Colonic mucosa (tissue), 4 donors: Measurements from ENCODE around the gene PLPP2. TPM values are rescaled to one million over a fixed set of nuclear protein-coding genes. Genes with fewer than 3 reads are reported as not detected.
"Not testable (repeated sequence)": the region's sequence is repeated elsewhere in the genome, so short reads cannot be mapped to it uniquely, and the experiment has no call there.

Experiments used
- DNase-seq: peaks from one replicate; pipeline ENCODE4 v3.0.0-alpha.2; 2020
- H3K27ac ChIP-seq: fragments of 200-600 bp; one replicate; pipeline ENCODE4 v1.8.0; 2021
- H3K27me3 ChIP-seq: fragments of 200-600 bp; one replicate; pipeline ENCODE4 v1.8.0; 2021
- H3K36me3 ChIP-seq: fragments of 200-600 bp; one replicate; pipeline ENCODE4 v1.8.0; 2021
- H3K4me1 ChIP-seq: fragments of 200-600 bp; one replicate; pipeline ENCODE4 v1.8.0; 2021; ENCODE audit warnings: mild to moderate bottlenecking
- H3K4me3 ChIP-seq: fragments of 200-600 bp; one replicate; pipeline ENCODE4 v1.8.0; 2021
- H3K9ac ChIP-seq, 2 donors: one replicate each; pipeline ENCODE4 v1.7.0; 2013; ENCODE audit warnings: control low read depth in 2 of 2, low read depth in 2 of 2, low read length in 2 of 2
- H3K9me3 ChIP-seq: fragments of 200-600 bp; one replicate; pipeline ENCODE4 v1.8.0; 2021
- CTCF ChIP-seq: fragments of 200-600 bp; IDR thresholded peaks from one replicate; pipeline ENCODE4 v1.8.0; 2022; ENCODE audit warnings: antibody characterized with exemption, mild to moderate bottlenecking
- intact Hi-C: fragments of 100-400 bp; cut with DNase I; formaldehyde crosslinking; loops from one replicate; pipeline ENCODE4 v1.14.1; 2022
- total RNA-seq, 2 donors: library from RNA; stranded (reverse); fragmentation: NEBNext Ultra II Directional in 1 of 2; extraction: Animal tissue kit (Norgen Biotek cat#: 25700) in 1 of 2; gene quantifications; one replicate each; pipeline ENCODE4 v1.2.1, GENCODE V29; 2021
- donor health status: healthy.
- donor health status: DM: no; HTN: no; CAD: no.
- donor health status: DM: no; HTN: no; CAD: no.

The PLPP2 gene
- total RNA-seq, 2 donors from 2014 or later, result 83.4 to 88.6 TPM

GRCh38 chr19:246551-246950 is 44.7 kb downstream of the PLPP2 start:
- no peak overlapping the region for H3K9ac ChIP-seq
- TF ChIP-seq CTCF, result no peak
- no peak for DNase-seq
- H3K36me3 ChIP-seq, result no peaks in the 10 kb centered on the region
- no peak overlapping the region for H3K4me3 ChIP-seq
- no peaks in the 10 kb centered on the region for H3K4me1 ChIP-seq
- intact Hi-C loops, result no loop called here
- no peak overlapping the region for H3K27ac ChIP-seq
- no peaks in the 10 kb centered on the region for H3K9me3 ChIP-seq
- no peaks in the 10 kb centered on the region for H3K27me3 ChIP-seq

GRCh38 chr19:245900-246299 is 45.3 kb downstream of the PLPP2 start:
- H3K4me3 ChIP-seq, H3K27me3 ChIP-seq, H3K27ac ChIP-seq, intact Hi-C loops, H3K9me3 ChIP-seq, H3K4me1 ChIP-seq, DNase-seq, H3K9ac ChIP-seq, H3K36me3 ChIP-seq: not testable (repeated sequence)

GRCh38 chr19:245457-245856 is 45.7 kb downstream of the PLPP2 start:
- no peak overlapping the region for H3K4me3 ChIP-seq
- no peaks in the 10 kb centered on the region for H3K9me3 ChIP-seq
- H3K36me3 ChIP-seq, result no peaks in the 10 kb centered on the region
- intact Hi-C loops, result no loop called here
- H3K4me1 ChIP-seq, result no peaks in the 10 kb centered on the region
- DNase-seq, result no peak
- no peak overlapping the region for H3K27ac ChIP-seq
- no peak for TF ChIP-seq CTCF
- H3K27me3 ChIP-seq, result no peaks in the 10 kb centered on the region
- H3K9ac ChIP-seq, result no peak overlapping the region

Other genes with a start within 250 kb of the PLPP2 start
- gene OR4F17, start 184.3 kb downstream of the PLPP2 start, total RNA-seq, result not detected
- 10 to 100 TPM; 17.3 to 19.1 TPM for gene MIER2, start 53.4 kb upstream of the PLPP2 start, total RNA-seq
- under 1 TPM; 0.52 to 0.96 TPM for gene C2CD4C, start 117.7 kb upstream of the PLPP2 start, total RNA-seq
- 1 to 10 TPM; 2.7 to 9.5 TPM for gene SHC2, start 169.6 kb upstream of the PLPP2 start, total RNA-seq
- gene MADCAM1, start 205.1 kb upstream of the PLPP2 start, total RNA-seq, result 1 to 10 TPM; 4.5 to 7.3 TPM
- 10 to 100 TPM; 13.3 to 14.4 TPM for gene TPGS1, start 216.1 kb upstream of the PLPP2 start, total RNA-seq
- gene CDC34, start 240.4 kb upstream of the PLPP2 start, total RNA-seq, result 10 to 100 TPM; 60.7 to 93.4 TPM